Measurements from ENCODE around the gene AK8. TPM values are rescaled to one million over a fixed set of nuclear protein-coding genes. Genes with fewer than 3 reads are reported as not detected.

AK8 gene
- total and polyA plus RNA-seq, 2 experiments from 2014 or later, result 0.14 to 0.78 TPM

- no peaks in the 10 kb centered on the region for H3K79me2 ChIP-seq (replicated peaks; ENCODE audit: insufficient read depth)
- H3K36me3 ChIP-seq (ENCODE audit: insufficient read depth), result no peaks in the 10 kb centered on the region
- no peak overlapping the region for H3K4me2 ChIP-seq
- H3K27ac Mint-ChIP-seq, result no peak overlapping the region
- no peaks in the 10 kb centered on the region for H4K20me1 ChIP-seq (replicated peaks; ENCODE audit: insufficient read depth)
- ATAC-seq (no peak; the same call in 2 of the 3 replicates), DNase-seq (ENCODE audit: low spot score) (no peak)
- H3K27me3 ChIP-seq (ENCODE audit: insufficient read depth), result no peaks in the 10 kb centered on the region
- H2AFZ ChIP-seq, result no peak overlapping the region
- no peak overlapping the region for H3K27ac ChIP-seq (ENCODE audit: low read depth)
- H3K36me3 Mint-ChIP-seq (ENCODE audit: low read depth), result no peaks in the 10 kb centered on the region
- no peak for TF ChIP-seq POLR2AphosphoS5 (IDR thresholded peaks at IDR 0.05; ENCODE audit: low read depth)
- TF ChIP-seq ZNF114 (CRISPR knock-in tag; IDR thresholded peaks at IDR 0.05), result no peak
- no peak for TF ChIP-seq JUNB (IDR thresholded peaks at IDR 0.05; ENCODE audit: unreplicated experiment)
- TF ChIP-seq ZNF462 (CRISPR knock-in tag; IDR thresholded peaks at IDR 0.05), result no peak
- no peak for TF ChIP-seq CTCF (conservative IDR thresholded peaks at IDR 0.05; ENCODE audit: low read depth in 2 of 2)
- TF ChIP-seq ETS1 (IDR thresholded peaks at IDR 0.05), result no peak
- no peak for TF ChIP-seq NANOG (IDR thresholded peaks at IDR 0.05; ENCODE audit: borderline replicate concordance)
- no peak for TF ChIP-seq CREB1 (CRISPR knock-in tag; IDR thresholded peaks at IDR 0.05; ENCODE audit: low read depth)
- TF ChIP-seq EZH2 (IDR thresholded peaks at IDR 0.05; ENCODE audit: low read depth, unreplicated experiment), result no peak
- no peak for TF ChIP-seq REST (IDR thresholded peaks at IDR 0.05; ENCODE audit: unreplicated experiment)
- no peaks in the 10 kb centered on the region for H3K9me2 ChIP-seq (ENCODE audit: insufficient read depth)
- H3K27me3 Mint-ChIP-seq (ENCODE audit: insufficient read depth, low read depth, poor library complexity), result peaks cover 7% of the 10 kb centered on the region
- H3K4me3 ChIP-seq, result no peak overlapping the region
- no peak overlapping the region for H3K4me3 Mint-ChIP-seq
- no peaks in the 10 kb centered on the region for H3K9me3 Mint-ChIP-seq
- 0 out of 2 replicates have a peak, but pooled peaks cover 9% of the 10 kb centered on the region for H3K4me1 ChIP-seq (ENCODE audit: insufficient read depth)
- no peaks in the 10 kb centered on the region for H3F3A ChIP-seq (replicated peaks; ENCODE audit: low read depth)
- peaks cover 26% of the 10 kb centered on the region for H3K4me1 Mint-ChIP-seq
Measured at GRCh38 chr9:132855904-132856303, 22.2 kb downstream of the AK8 start.

All from GM23338 (cell line).